H1 (cell line): ENCODE results near the gene TRA2A. TPM values are rescaled to one million over a fixed set of nuclear protein-coding genes. Genes with fewer than 3 reads are reported as not detected.

Experiments used
- CTCF ChIA-PET: fragments of 300-600 bp; sonication (Branson Sonifier 250); formaldehyde crosslinking; loops from one replicate; lab custom pipeline; 2021; ENCODE audit not compliant: partially characterized antibody; lab: Charles Lee
- POLR2A ChIA-PET: fragments of 300-600 bp; sonication (Branson Sonifier 250); formaldehyde crosslinking; loops from one replicate; lab custom pipeline; 2021; ENCODE audit warnings: inconsistent platforms; ENCODE audit not compliant: partially characterized antibody; lab: Charles Lee
- DNase-seq, 2 experiments: peaks; one replicate each; pipeline versions ENCODE4 v3.0.0 to v3.0.0-alpha.2; 2010 to 2022; ENCODE audit warnings: low spot score in 2 of 2, low read depth in 1 of 2, mixed read lengths in 1 of 2
- FAIRE-seq: peaks from 2 replicates; lab custom pipeline; 2011; peaks lifted over from hg19 to GRCh38; lab: Jason Lieb, UNC
- H2AFZ ChIP-seq: 2 replicates; pipeline ENCODE4 v1.8.1; 2012; ENCODE audit warnings: low read length, inconsistent platforms
- H2AK5ac ChIP-seq: 2 replicates; pipeline ENCODE4 v1.6.1; 2013; ENCODE audit warnings: low read depth, low read length
- H2BK120ac ChIP-seq: replicated peaks from 2 replicates; pipeline ENCODE3; 2013; ENCODE audit warnings: low read depth, low read length, inconsistent platforms
- H2BK12ac ChIP-seq: 2 replicates; pipeline ENCODE4 v1.6.1; 2013; ENCODE audit warnings: low read depth, low read length
- H2BK15ac ChIP-seq: 2 replicates; pipeline ENCODE4 v1.6.1; 2013; ENCODE audit warnings: low read length
- H2BK20ac ChIP-seq: 2 replicates; pipeline ENCODE4 v1.6.1; 2013; ENCODE audit warnings: low read length
- H2BK5ac ChIP-seq: 2 replicates; pipeline ENCODE4 v1.6.1; 2013; ENCODE audit warnings: low read depth, low read length
- H3K14ac ChIP-seq: 2 replicates; pipeline ENCODE4 v1.6.1; 2013; ENCODE audit warnings: inconsistent platforms; ENCODE audit not compliant: insufficient read length
- H3K18ac ChIP-seq: 2 replicates; pipeline ENCODE4 v1.6.1; 2013; ENCODE audit warnings: low read length; ENCODE audit errors: extremely low read depth
- H3K23ac ChIP-seq: 2 replicates; pipeline ENCODE4 v1.6.1; 2013; ENCODE audit warnings: inconsistent platforms; ENCODE audit not compliant: insufficient read length
- H3K23me2 ChIP-seq: 2 replicates; pipeline ENCODE4 v1.6.1; 2013; ENCODE audit warnings: low read depth, low read length
- H3K27ac ChIP-seq: 2 replicates; pipeline ENCODE4 v1.6.1; 2011; ENCODE audit warnings: low read depth, low read length, inconsistent platforms
- H3K27me3 ChIP-seq, 4 experiments: replicated peaks in 1 of 4; 1 replicate in 1 of 4; 2 replicates in 3 of 4; pipeline versions ENCODE4 v1.6.1 to v1.8.1; 2011 to 2013; ENCODE audit warnings: low read length in 3 of 4, mild to moderate bottlenecking in 3 of 4, inconsistent platforms in 2 of 4, mixed read lengths in 2 of 4, moderate library complexity in 1 of 4; ENCODE audit not compliant: control insufficient read depth in 3 of 4, insufficient read depth in 3 of 4; ENCODE audit errors: extremely low read depth in 1 of 4
- H3K36me3 ChIP-seq, 4 experiments: 2 replicates each; pipeline versions ENCODE4 v1.6.1 to v1.8.1; 2011 to 2013; ENCODE audit warnings: mild to moderate bottlenecking in 4 of 4, low read length in 3 of 4, moderate library complexity in 2 of 4, control low read depth in 1 of 4, inconsistent platforms in 1 of 4; ENCODE audit not compliant: insufficient read depth in 4 of 4, control insufficient read depth in 2 of 4
- H3K4ac ChIP-seq: replicated peaks from 2 replicates; pipeline ENCODE3; 2013; ENCODE audit warnings: low read length, low read depth, mixed read lengths, inconsistent platforms; ENCODE audit not compliant: insufficient read length
- H3K4me1 ChIP-seq, 4 experiments: replicated peaks in 1 of 4; 1 replicate in 1 of 4; 2 replicates in 3 of 4; pipeline versions ENCODE4 v1.6.1 to v1.8.1; 2011 to 2013; ENCODE audit warnings: low read length in 3 of 4, inconsistent platforms in 2 of 4, mixed read lengths in 1 of 4; ENCODE audit not compliant: insufficient read depth in 4 of 4, control insufficient read depth in 3 of 4
- H3K4me2 ChIP-seq, 2 experiments: 2 replicates each; pipeline versions ENCODE4 v1.6.1 to v1.8.1; 2011 to 2013; ENCODE audit warnings: low read depth in 2 of 2, low read length in 2 of 2, control low read depth in 1 of 2, inconsistent platforms in 1 of 2, mild to moderate bottlenecking in 1 of 2; ENCODE audit not compliant: insufficient read depth in 1 of 2
- H3K4me3 ChIP-seq, 4 experiments: fragments of 200-600, 300-600 bp in 1 of 4; sonication (generic), shearing (Covaris generic), sonication (Bioruptor Twin) in 1 of 4; 2 replicates each; pipeline versions ENCODE4 v1.5.1 to v1.8.1; 2011 to 2016; ENCODE audit warnings: low read length in 4 of 4, low read depth in 3 of 4, control low read depth in 2 of 4, inconsistent platforms in 2 of 4, mild to moderate bottlenecking in 2 of 4, mixed read lengths in 1 of 4, moderate library complexity in 1 of 4; ENCODE audit not compliant: insufficient read depth in 2 of 4; ENCODE audit errors: extremely low read depth in 1 of 4
- H3K56ac ChIP-seq: replicated peaks from 2 replicates; pipeline ENCODE3; 2013; ENCODE audit warnings: low read depth, mild to moderate bottlenecking, mixed read lengths, low read length, inconsistent platforms; ENCODE audit not compliant: insufficient read length
- H3K79me1 ChIP-seq: 2 replicates; pipeline ENCODE4 v1.6.1; 2013; ENCODE audit warnings: low read depth, low read length, control low read depth
- H3K79me2 ChIP-seq, 2 experiments: 2 replicates each; pipeline versions ENCODE4 v1.6.1 to v1.8.1; 2012 to 2013; ENCODE audit warnings: low read length in 2 of 2, mild to moderate bottlenecking in 2 of 2, inconsistent platforms in 1 of 2; ENCODE audit not compliant: insufficient read depth in 2 of 2, control insufficient read depth in 1 of 2
- H3K9ac ChIP-seq, 4 experiments: replicated peaks in 1 of 4; 1 replicate in 1 of 4; 2 replicates in 3 of 4; pipeline versions ENCODE4 v1.6.1 to v1.8.1; 2011 to 2013; ENCODE audit warnings: low read depth in 3 of 4, low read length in 3 of 4, control low read depth in 2 of 4, mild to moderate bottlenecking in 2 of 4, moderate library complexity in 2 of 4, inconsistent platforms in 1 of 4; ENCODE audit errors: extremely low read depth in 1 of 4
- H3K9me3 ChIP-seq, 2 experiments: 2 replicates each; pipeline versions ENCODE4 v1.6.1 to v1.8.1; 2012 to 2013; ENCODE audit warnings: mild to moderate bottlenecking in 2 of 2, moderate library complexity in 2 of 2, control low read depth in 1 of 2, inconsistent platforms in 1 of 2, low read depth in 1 of 2, low read length in 1 of 2, mixed read lengths in 1 of 2; ENCODE audit not compliant: insufficient read depth in 2 of 2
- H4K20me1 ChIP-seq, 2 experiments: replicated peaks in 1 of 2; 2 replicates each; pipeline versions ENCODE3 to v1.8.1; 2011 to 2013; ENCODE audit warnings: inconsistent platforms in 2 of 2, low read length in 2 of 2, mild to moderate bottlenecking in 1 of 2; ENCODE audit not compliant: insufficient read depth in 2 of 2, control insufficient read depth in 1 of 2
- H4K5ac ChIP-seq: 2 replicates; pipeline ENCODE4 v1.6.1; 2013; ENCODE audit warnings: low read length, low read depth, mixed read lengths, inconsistent platforms; ENCODE audit not compliant: insufficient read length
- H4K8ac ChIP-seq: 2 replicates; pipeline ENCODE4 v1.8.0; 2013; ENCODE audit warnings: mild to moderate bottlenecking, moderate library complexity, low read length, inconsistent platforms; ENCODE audit not compliant: insufficient read depth; ENCODE audit errors: extremely low read depth
- H4K91ac ChIP-seq: replicated peaks from 2 replicates; pipeline ENCODE3; 2013; ENCODE audit warnings: low read length, mixed read lengths, inconsistent platforms; ENCODE audit not compliant: insufficient read length
- FOSL1 ChIP-seq: IDR thresholded peaks from 2 replicates; pipeline ENCODE4 v1.6.1; 2011; ENCODE audit warnings: mild to moderate bottlenecking, low read depth, low read length, moderate library complexity; ENCODE audit not compliant: insufficient read depth
- YY1 ChIP-seq: IDR thresholded peaks from 2 replicates; pipeline ENCODE4 v1.6.1; 2011; ENCODE audit warnings: low read depth, mild to moderate bottlenecking, low read length
- WGBS, 2 experiments: shearing (Covaris generic) in 1 of 2; methylation state at CpG; one replicate each; pipeline versions ENCODE4 v1.1.6 to v1.1.7; 2013 to 2015; ENCODE audit warnings: low lambda C conversion rate in 2 of 2, mixed read lengths in 2 of 2, inconsistent platforms in 1 of 2, low coverage in 1 of 2, missing lambda C conversion rate in 1 of 2; ENCODE audit not compliant: insufficient replicate concordance in 2 of 2, insufficient coverage in 1 of 2, insufficient read length in 1 of 2; ENCODE audit errors: extremely low coverage in 1 of 2, missing lambda C conversion rate in 1 of 2; 5-methylcytosine and 5-hydroxymethylcytosine counted together
- polyA plus RNA-seq, 7 experiments: library from polyadenylated mRNA; depleted of rRNA in 3 of 7; stranded (reverse) in 5 of 7; unstranded in 2 of 7; fragments of >200 nt in 5 of 7; fragments of 200-250 nt in 2 of 7; gene quantifications; 1 replicate in 5 of 7; 2 replicates in 1 of 7; 4 replicates in 1 of 7; pipeline versions ENCODE4 v1.2.1 to v1.2.3, GENCODE V29; 2011 to 2013; ENCODE audit warnings: missing spikeins in 2 of 7, mixed read lengths in 2 of 7
- total RNA-seq: library from RNA; stranded (reverse); fragmentation: NEBNext Ultra II Directional; extraction: Animal tissue kit (Norgen Biotek cat#: 25700); gene quantifications from 2 replicates; pipeline ENCODE4 v1.2.1, GENCODE V29; 2021
- TF ChIP-seq, protein P1 (sequence below), 3 experiments: IDR thresholded peaks; 1 replicate in 2 of 3; 2 replicates in 1 of 3; pipeline versions ENCODE4 v1.5.1 to v1.6.1; 2011; ENCODE audit warnings: low read length in 3 of 3, mild to moderate bottlenecking in 3 of 3, inconsistent platforms in 2 of 3, low read depth in 1 of 3, moderate library complexity in 1 of 3; ENCODE audit not compliant: insufficient read depth in 1 of 3; ENCODE audit errors: control extremely low read depth in 1 of 3
- TF ChIP-seq, protein P2 (sequence below): IDR thresholded peaks from 2 replicates; pipeline ENCODE4 v1.6.1; 2012; ENCODE audit warnings: low read length, inconsistent platforms
- TF ChIP-seq, protein P3 (sequence below): IDR thresholded peaks from 2 replicates; pipeline ENCODE4 v1.6.1; 2011; ENCODE audit warnings: low read depth, mild to moderate bottlenecking, low read length; ENCODE audit not compliant: insufficient read depth

Gene TRA2A
- total and polyA plus RNA-seq, 2 of the 8 experiments (the other 6 are each of a cell fraction or from before 2014, with no cell fraction given), result 116 to 125 TPM

GRCh38 chr7:23477157-23477499 lies 54.7 kb downstream of the TRA2A start:
- H3K18ac ChIP-seq, result no peak overlapping the region
- H3K56ac ChIP-seq, result no peak overlapping the region
- H4K8ac ChIP-seq, result no peak overlapping the region
- H2AK5ac ChIP-seq, result no peak overlapping the region
- no peaks in the 10 kb centered on the region; a peak in 3 of 8 replicates for H3K36me3 ChIP-seq
- DNase-seq (no peak), FAIRE-seq (no peak)
- no peak overlapping the region for H2BK120ac ChIP-seq
- H3K4me2 ChIP-seq, result peak overlapping the region; percentile 82 to 93
- H3K4me3 ChIP-seq, result peak overlapping the region in 3 of 4 experiments; percentile 61 to 86 (median 79); a peak in 4 of 8 replicates
- no peak overlapping the region for H3K9ac ChIP-seq
- no peak overlapping the region for H2BK20ac ChIP-seq
- H4K20me1 ChIP-seq, result no peaks in the 10 kb centered on the region
- H2AFZ ChIP-seq, result no peak overlapping the region
- H2BK12ac ChIP-seq, result no peak overlapping the region
- H3K4me1 ChIP-seq, result peaks cover 0 to 8% (median 4%) of the 10 kb centered on the region in 4 experiments; a peak in 2 of 7 replicates
- no peak overlapping the region for H3K4ac ChIP-seq
- H2BK15ac ChIP-seq, result no peak overlapping the region
- ChIA-PET CTCF (no interaction called here), POLR2A (interaction anchor here (0.6 to 1.0 kb wide), 6 partner anchors 9 to 204 kb away, joined by 3 to 4 read pairs (median 3); no protein-coding TSS in a partner anchor)
- no peaks in the 10 kb centered on the region for H3K27me3 ChIP-seq
- H3K23me2 ChIP-seq, result peaks cover 2% of the 10 kb centered on the region; the same call in 1 of the 2 replicates
- H3K23ac ChIP-seq, result no peak overlapping the region
- no peak overlapping the region for H3K14ac ChIP-seq
- H3K27ac ChIP-seq, result no peak overlapping the region
- TF ChIP-seq YY1, result no peak
- TF ChIP-seq, protein P1, sequence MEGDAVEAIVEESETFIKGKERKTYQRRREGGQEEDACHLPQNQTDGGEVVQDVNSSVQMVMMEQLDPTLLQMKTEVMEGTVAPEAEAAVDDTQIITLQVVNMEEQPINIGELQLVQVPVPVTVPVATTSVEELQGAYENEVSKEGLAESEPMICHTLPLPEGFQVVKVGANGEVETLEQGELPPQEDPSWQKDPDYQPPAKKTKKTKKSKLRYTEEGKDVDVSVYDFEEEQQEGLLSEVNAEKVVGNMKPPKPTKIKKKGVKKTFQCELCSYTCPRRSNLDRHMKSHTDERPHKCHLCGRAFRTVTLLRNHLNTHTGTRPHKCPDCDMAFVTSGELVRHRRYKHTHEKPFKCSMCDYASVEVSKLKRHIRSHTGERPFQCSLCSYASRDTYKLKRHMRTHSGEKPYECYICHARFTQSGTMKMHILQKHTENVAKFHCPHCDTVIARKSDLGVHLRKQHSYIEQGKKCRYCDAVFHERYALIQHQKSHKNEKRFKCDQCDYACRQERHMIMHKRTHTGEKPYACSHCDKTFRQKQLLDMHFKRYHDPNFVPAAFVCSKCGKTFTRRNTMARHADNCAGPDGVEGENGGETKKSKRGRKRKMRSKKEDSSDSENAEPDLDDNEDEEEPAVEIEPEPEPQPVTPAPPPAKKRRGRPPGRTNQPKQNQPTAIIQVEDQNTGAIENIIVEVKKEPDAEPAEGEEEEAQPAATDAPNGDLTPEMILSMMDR (IDR thresholded peaks at IDR 0.05; ENCODE audit: control extremely low read depth in 1 of 3, insufficient read depth in 1 of 3, low read depth in 1 of 3, low read length in 3 of 3), result no peak
- TF ChIP-seq, protein P2, sequence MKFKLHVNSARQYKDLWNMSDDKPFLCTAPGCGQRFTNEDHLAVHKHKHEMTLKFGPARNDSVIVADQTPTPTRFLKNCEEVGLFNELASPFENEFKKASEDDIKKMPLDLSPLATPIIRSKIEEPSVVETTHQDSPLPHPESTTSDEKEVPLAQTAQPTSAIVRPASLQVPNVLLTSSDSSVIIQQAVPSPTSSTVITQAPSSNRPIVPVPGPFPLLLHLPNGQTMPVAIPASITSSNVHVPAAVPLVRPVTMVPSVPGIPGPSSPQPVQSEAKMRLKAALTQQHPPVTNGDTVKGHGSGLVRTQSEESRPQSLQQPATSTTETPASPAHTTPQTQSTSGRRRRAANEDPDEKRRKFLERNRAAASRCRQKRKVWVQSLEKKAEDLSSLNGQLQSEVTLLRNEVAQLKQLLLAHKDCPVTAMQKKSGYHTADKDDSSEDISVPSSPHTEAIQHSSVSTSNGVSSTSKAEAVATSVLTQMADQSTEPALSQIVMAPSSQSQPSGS, result no peak
- TF ChIP-seq, protein P3, sequence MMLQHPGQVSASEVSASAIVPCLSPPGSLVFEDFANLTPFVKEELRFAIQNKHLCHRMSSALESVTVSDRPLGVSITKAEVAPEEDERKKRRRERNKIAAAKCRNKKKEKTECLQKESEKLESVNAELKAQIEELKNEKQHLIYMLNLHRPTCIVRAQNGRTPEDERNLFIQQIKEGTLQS, result no peak
- no peak for TF ChIP-seq FOSL1
- 86% methylated on average over 1 of the region's 1 CpG; no CpG with 5 or more reads in 1 of the 2 experiments for WGBS, 2 experiments
- no peaks in the 10 kb centered on the region for H3K79me1 ChIP-seq
- no peaks in the 10 kb centered on the region for H3K9me3 ChIP-seq
- H4K5ac ChIP-seq, result peak overlapping the region; percentile 77
- no peak overlapping the region for H4K91ac ChIP-seq
- no peak overlapping the region for H2BK5ac ChIP-seq
- peaks cover 0 to 72% of the 10 kb centered on the region in 2 experiments; a peak in 3 of 4 replicates for H3K79me2 ChIP-seq
